COLO829 (cell line): ENCODE measurements around the gene PODN.

ENCODE experiments used
- DNase-seq: peaks from one replicate; pipeline ENCODE4 v3.0.0; 2012; ENCODE audit warnings: low spot score

Gene PODN

GRCh38 chr1:53089478-53090226 lies 27.6 kb downstream of the PODN start:
- no peak for DNase-seq

- no peak for DNase-seq
These were observed 28.5 kb downstream of the PODN start for GRCh38 chr1:53090227-53091147.

GRCh38 chr1:53091841-53092645 lies 30.0 kb downstream of the PODN start:
- no peak for DNase-seq

- DNase-seq: no peak
These were observed 30.8 kb downstream of the PODN start for GRCh38 chr1:53092659-53093450.

- no peak for DNase-seq
These were observed 31.4 kb downstream of the PODN start for GRCh38 chr1:53093451-53093754.

- no peak for DNase-seq
These were observed 31.9 kb downstream of the PODN start for GRCh38 chr1:53093778-53094532.

- DNase-seq: no peak
These were observed 32.5 kb downstream of the PODN start for GRCh38 chr1:53094533-53094919.

GRCh38 chr1:53104289-53104913 lies 42.4 kb downstream of the PODN start:
- no peak for DNase-seq

- DNase-seq: no peak
These were observed 45.1 kb downstream of the PODN start for GRCh38 chr1:53107090-53107489.

GRCh38 chr1:53107570-53108322 lies 45.7 kb downstream of the PODN start:
- no peak for DNase-seq

- no peak for DNase-seq
These were observed 46.9 kb downstream of the PODN start for GRCh38 chr1:53108646-53109580.

GRCh38 chr1:53110370-53111072 lies 48.5 kb downstream of the PODN start:
- DNase-seq: no peak

- no peak for DNase-seq
These were observed 49.1 kb downstream of the PODN start for GRCh38 chr1:53111073-53111556.

- DNase-seq: no peak
These were observed 49.7 kb downstream of the PODN start for GRCh38 chr1:53111693-53112092.

GRCh38 chr1:53112271-53112774 lies 50.3 kb downstream of the PODN start:
- DNase-seq: no peak

GRCh38 chr1:53112861-53113260 lies 50.8 kb downstream of the PODN start:
- DNase-seq: no peak

- DNase-seq: no peak
These were observed 52.1 kb downstream of the PODN start for GRCh38 chr1:53114090-53114489.
